DMS53 treated with DMSO at 0.1 percent for 48 hours (cell line): ENCODE measurements around the gene PLCH1.

Source experiments
- DNase-seq: peaks from one replicate; lab custom pipeline; 2025; ENCODE audit not compliant: unreplicated experiment; lab: John Stamatoyannopoulos, UW

Gene PLCH1

GRCh38 chr3:155744626-155745324, at the start of gene PLCH1:
TSS of gene PLCH1 (minus strand) at chr3:155745071. CDS start at chr3:155704224, 40,847 bp downstream.
- peak; percentile 55 for DNase-seq

DNA sequence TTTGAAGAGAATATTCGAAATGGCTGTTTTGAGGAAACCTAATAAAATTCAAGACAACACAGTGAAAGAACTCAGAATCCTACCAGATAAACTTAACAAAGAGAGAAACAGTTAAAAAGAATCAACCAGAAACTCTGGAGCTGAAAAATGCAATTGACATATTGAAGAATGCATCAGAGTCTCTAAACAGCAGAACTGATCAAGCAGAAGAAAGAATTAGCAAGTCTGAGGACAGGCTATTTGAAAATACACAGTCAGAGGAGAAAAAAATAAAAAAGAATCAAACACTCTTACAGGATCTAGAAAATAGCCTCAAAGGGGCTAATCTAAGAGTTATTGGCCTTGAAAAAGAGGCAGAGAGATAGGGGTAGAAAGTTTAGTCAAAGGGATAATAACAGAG, 47.7 kb upstream of the PLCH1 start:
- no peak for DNase-seq

DNA sequence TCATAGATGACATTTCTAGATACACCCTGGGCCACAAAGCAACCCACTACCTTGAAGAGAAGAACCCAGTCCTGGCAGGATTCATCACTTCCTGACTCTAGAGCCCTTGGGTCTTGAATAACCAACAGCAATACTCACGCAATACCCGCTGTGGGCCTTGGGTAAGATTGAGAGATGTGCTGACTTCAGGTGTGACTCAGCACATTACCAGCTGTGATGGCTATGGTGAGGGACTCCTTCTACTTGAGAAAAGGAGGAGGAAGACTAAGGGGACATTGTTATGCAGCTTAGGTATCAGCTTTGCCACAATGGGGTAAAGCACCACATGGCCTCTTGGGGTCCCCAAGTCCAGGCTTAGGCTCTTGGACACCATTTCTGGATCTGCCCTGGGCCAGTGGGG, 46.3 kb upstream of the PLCH1 start:
- no peak for DNase-seq

DNA sequence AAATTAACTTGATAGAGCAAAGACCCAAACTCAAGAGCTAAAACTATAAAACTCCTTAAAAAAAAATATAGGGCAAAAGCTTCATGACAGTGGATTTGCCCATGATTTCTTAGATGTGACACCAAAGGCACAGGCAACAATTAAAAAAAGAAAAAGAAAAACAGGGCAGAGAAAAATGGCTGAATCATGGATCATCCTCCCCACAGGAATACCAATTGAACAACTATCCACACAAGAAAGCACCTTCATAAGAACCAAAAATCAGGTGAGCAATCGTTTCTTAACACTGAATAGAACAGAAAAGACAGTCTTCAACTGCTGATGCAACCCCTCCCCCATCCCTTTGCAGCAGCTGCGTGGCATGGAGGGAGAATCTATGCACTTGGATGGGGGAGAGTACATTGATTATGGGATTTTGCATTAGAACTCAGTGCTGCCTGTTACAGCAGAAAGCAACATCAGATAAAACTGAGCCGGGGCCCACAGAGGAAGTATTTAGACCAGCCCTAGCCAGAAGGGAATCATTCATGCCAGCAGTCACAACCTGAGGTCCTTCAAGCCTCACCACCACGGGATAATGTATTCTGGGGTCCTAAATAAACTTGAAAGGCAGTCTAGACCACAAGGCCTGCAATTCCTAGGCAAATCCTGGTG, 45.5 kb upstream of the PLCH1 start:
- no peak for DNase-seq

- no peak for DNase-seq
These were observed 40.9 kb upstream of the PLCH1 start for GRCh38 chr3:155785662-155786295.

DNA sequence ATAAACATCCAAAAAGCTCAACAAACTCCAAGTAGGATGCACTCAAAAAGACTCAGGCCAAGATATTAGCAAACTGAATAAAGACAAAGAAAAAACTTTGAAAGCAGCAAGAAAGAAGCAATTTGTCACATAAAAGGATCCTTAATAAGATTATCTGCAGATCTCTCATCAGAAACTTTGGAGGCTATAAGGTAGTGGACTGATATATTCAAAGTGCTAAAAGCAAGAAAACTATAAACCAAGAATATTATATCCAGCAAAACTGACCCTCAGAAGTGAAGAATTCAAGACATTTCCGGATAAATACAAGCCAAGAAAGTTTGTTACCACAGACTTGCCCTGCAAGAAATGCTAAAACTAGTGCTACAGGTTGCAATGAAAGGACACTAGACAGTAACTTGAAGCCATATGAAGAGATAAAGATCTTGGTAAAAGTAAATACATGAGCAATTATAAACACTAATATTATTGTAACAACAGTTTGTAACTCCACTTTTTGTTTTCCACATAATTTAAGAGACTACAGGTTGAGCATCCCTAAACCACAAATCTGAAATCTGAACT, 37.6 kb upstream of the PLCH1 start:
- no peak for DNase-seq

DNA sequence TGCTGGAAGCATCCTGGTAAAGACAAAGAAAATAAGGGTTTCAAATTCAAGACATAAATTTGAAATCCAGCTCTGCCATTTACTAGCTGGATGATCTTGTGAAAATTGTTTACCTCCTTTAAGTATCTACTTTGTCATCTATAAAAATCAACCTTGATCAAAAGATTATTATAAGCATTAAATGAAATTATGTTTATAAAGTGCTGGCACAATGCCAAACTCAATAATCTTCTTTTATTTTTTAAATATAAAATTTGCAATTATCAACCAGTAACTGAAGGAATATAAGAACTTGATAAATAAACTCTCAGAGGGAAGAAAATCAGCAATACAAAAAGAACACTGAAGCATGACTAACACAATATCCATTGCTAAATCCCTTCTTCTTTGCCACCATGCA, 35.4 kb upstream of the PLCH1 start:
- DNase-seq = no peak

DNA sequence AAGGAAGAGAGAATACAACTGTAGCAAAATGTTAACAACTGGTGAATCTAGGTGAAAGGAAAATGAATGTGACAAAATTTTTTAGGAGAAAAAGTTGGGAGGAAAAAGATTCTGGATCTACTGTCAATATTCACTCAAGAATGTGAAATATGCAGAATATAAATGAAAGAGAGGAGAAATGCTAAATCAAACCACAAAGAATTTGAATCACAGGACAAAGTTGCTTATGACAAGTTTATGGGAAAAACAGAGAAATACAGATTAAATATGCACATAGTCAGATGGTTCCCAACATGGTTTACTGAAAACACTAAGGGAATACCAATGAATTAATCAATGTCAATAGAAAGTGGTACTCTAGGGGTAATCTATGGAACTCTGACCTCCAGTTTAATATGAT, 33.6 kb upstream of the PLCH1 start:
- no peak for DNase-seq

DNA sequence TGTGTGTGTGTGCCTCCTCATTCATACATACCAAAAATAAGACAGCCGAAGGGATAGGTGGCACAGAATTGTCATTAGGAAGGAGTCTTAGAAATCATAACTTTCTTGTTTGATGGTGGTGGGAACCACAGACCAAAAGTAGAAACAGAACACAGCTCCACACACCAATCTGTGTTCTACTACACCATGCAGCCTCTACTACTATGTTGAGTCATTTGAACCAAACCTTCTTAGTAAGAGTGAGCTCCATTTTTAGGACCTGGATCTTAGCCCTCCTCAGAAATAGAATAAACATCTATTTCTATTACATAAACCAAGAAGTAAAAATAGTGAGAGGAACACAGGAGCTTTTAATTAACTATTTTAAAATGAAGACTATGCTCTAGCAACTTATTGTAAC, 27.9 kb upstream of the PLCH1 start:
- DNase-seq = no peak

DNA sequence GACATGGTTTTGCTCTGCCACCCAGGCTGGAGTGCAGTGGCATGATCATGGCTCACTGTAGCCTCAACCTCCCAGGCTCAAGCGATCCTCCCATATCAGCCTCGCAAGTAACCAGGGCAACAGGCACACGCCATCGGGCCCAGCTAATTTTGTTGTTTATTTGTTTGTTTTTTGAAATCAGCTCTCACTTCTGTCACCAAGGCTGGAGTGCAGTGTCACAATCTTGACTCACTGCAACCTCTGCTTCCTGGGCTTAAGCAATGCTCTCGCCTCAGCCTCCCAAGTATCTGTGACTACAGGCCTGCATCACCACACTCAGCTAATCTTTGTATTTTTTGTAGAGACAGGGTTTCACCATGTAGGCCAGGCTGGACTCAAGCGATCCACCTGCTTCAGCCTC, 26.3 kb upstream of the PLCH1 start:
- no peak for DNase-seq

DNA sequence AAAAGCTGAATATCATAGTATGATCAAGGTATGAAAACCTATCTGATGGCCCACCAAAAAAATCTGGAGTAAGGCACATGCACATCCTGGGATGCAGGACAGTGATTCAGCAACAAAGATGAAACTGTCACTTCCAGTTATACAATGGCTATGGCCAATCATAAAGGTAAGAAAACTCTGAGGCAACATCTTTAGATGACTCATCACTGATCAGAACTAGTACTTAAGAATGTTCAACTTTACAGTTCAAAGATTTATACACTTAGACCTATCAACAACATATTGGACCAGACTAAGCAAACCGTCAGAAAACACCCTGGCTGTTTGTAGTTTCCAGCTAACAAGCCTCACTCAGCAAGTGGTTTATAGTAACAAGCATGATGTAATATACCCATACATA, 21.3 kb upstream of the PLCH1 start:
- DNase-seq = no peak

GRCh38 chr3:155763870-155764463, 19.1 kb upstream of the PLCH1 start:
- no peak for DNase-seq

DNA sequence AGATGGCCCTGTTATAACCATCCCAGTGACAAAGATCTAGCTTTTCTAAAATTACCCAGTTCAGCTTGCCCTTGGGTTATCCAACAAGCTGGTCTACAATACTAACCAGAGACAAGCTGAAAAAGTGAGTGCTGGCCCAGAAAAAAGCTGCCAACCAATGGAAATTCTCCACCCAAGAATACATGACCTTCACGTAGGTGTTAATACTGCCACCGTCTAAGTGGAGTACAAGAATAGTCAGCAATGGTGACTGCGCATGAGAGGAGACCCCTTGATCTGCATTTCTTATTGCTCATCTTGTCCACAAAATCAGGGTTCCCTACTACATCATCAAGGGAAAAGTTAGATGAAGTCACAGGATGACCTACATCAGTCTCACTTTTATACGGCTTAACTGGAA, 15.8 kb upstream of the PLCH1 start:
- DNase-seq = no peak

DNA sequence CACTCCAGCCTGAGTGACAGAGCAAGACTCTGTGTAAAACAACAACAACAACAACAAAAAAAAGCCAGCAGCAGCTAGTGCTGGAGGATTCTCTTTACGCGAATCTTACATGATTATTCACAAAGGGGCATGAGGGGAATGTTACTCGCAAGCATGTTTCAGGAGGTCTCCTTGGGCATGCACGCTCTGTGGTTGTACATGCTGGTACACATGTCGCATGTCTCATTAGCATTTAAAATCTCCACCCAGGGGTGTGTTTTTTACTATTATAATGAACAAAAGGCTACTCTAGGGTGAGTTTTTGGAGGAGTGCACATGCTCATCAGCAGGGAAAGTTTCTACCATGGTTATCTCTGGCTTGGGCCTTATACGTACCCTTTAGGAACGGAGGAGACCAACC, 12.7 kb upstream of the PLCH1 start:
- no peak for DNase-seq

DNA sequence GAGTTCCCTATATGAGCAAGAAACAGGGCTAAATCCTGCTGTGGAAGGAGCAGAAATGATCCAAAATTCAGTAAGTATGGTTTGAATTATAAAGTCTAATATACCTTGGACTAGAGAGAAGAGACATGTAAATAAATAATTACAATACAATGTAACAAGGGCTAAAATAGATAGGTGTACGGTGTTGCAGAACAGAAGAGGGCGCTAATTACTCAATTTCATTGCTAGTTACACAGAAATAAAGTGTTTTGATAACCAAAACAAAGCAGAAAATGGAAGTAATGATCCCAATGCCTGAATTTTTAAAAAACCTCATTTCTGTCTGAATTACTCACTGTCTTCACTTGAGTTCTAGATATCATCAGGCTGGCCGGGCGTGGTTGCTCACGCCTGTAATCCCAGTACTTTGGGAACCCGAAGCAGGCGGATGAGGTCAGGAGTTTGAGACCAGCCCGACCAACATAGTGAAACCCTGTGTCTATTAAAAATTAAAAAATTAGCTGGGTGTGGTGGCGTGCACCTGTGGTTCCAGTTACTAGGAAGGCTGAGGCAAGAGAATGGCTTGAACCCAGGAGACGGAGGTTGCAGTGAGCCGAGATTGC, 8.3 kb upstream of the PLCH1 start:
- DNase-seq = peak; percentile 20

- DNase-seq = no peak
These were observed 3.9 kb upstream of the PLCH1 start for GRCh38 chr3:155748611-155749365.

DNA sequence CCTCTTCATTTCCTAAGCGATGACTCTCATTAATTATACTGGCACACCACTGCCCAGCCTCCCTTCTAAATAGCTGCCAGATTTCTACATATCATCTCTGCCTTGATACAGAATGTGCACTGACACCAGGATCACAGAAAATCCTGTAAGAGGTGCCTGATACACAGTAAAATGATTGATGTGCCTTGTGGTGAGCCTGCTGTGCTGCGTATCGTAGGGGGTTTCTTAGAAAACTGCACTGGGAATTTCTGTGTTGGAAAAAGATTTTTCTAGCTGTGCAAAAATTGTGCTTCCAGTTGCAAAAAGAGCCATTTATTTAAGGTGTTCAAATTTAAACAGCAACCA, 3.0 kb upstream of the PLCH1 start:
- no peak for DNase-seq

GRCh38 chr3:155747286-155747945, 2.5 kb upstream of the PLCH1 start:
- DNase-seq = no peak

GRCh38 chr3:155746703-155747102, 1.8 kb upstream of the PLCH1 start:
- no peak for DNase-seq
